Endothelial cell of umbilical vein (primary cell): Measurements from ENCODE around the gene TTC13. TPM values are rescaled to one million over a fixed set of nuclear protein-coding genes. Genes with fewer than 3 reads are reported as not detected.

Source experiments
- BruUV-seq: library from RNA; stranded (reverse); fragments of 400-500 nt; replicated peaks from 2 replicates; lab custom pipeline; 2021; lab: Mats Ljungman, UMichigan
- CTCF ChIA-PET: fragments of 300-600, 350-600 bp; sonication (Branson Sonifier 250); formaldehyde crosslinking; loops from one replicate; lab custom pipeline; 2021; ENCODE audit warnings: antibody characterized with exemption, inconsistent platforms; lab: Charles Lee
- POLR2A ChIA-PET: fragments of 300-600, 350-600 bp; sonication (Branson Sonifier 250); formaldehyde crosslinking; loops from one replicate; lab custom pipeline; 2021; ENCODE audit warnings: antibody characterized with exemption, inconsistent platforms; lab: Charles Lee
- DNase-seq: peaks from one replicate; pipeline ENCODE4 v3.0.0-alpha.2; 2011; ENCODE audit warnings: low read depth, low spot score
- FAIRE-seq: peaks from 2 replicates; lab custom pipeline; 2011; peaks lifted over from hg19 to GRCh38; lab: Jason Lieb, UNC
- H2AFZ ChIP-seq: 2 replicates; pipeline ENCODE4 v1.6.0; 2012; ENCODE audit warnings: low read depth, low read length, control low read depth, inconsistent platforms
- H3K27ac ChIP-seq: 2 replicates; pipeline ENCODE4 v1.5.1; 2011; ENCODE audit warnings: low read depth, mild to moderate bottlenecking, control low read depth, low read length, moderate library complexity; ENCODE audit not compliant: insufficient read depth
- H3K27me3 ChIP-seq, 2 experiments: 2 replicates each; pipeline versions ENCODE4 v1.6.0 to v1.6.1; 2011; ENCODE audit warnings: low read length in 2 of 2, mixed read lengths in 1 of 2; ENCODE audit not compliant: control insufficient read depth in 2 of 2, insufficient read depth in 2 of 2
- H3K36me3 ChIP-seq, 2 experiments: 2 replicates in 1 of 2; 3 replicates in 1 of 2; pipeline ENCODE4 v1.5.1; 2011; ENCODE audit warnings: low read length in 2 of 2, mild to moderate bottlenecking in 1 of 2, moderate library complexity in 1 of 2; ENCODE audit not compliant: control insufficient read depth in 2 of 2, insufficient read depth in 2 of 2; ENCODE audit errors: extremely low read depth in 1 of 2
- H3K4me1 ChIP-seq: 3 replicates; pipeline ENCODE4 v1.5.1; 2011; ENCODE audit warnings: mild to moderate bottlenecking, low read length; ENCODE audit not compliant: control insufficient read depth, insufficient read depth; ENCODE audit errors: extremely low read depth
- H3K4me2 ChIP-seq: 2 replicates; pipeline ENCODE4 v1.6.1; 2011; ENCODE audit warnings: low read length, control low read depth, mixed read lengths; ENCODE audit not compliant: insufficient read depth
- H3K4me3 ChIP-seq, 3 experiments: fragments of 200-600 bp in 1 of 3; sonication (generic), shearing (Covaris generic) in 1 of 3; replicated peaks in 1 of 3; 2 replicates each; pipeline ENCODE4 v1.5.1; 2011 to 2016; ENCODE audit warnings: control low read depth in 3 of 3, low read length in 3 of 3, mild to moderate bottlenecking in 2 of 3, inconsistent platforms in 1 of 3, low read depth in 1 of 3, moderate library complexity in 1 of 3; ENCODE audit not compliant: insufficient read depth in 1 of 3
- H3K79me2 ChIP-seq: 2 replicates; pipeline ENCODE4 v1.6.0; 2012; ENCODE audit warnings: low read length, inconsistent platforms; ENCODE audit not compliant: control insufficient read depth, insufficient read depth
- H3K9ac ChIP-seq: replicated peaks from 2 replicates; pipeline ENCODE3; 2011; ENCODE audit warnings: low read length, control low read depth; ENCODE audit not compliant: insufficient read depth; ENCODE audit errors: extremely low read depth
- H3K9me1 ChIP-seq: replicated peaks from 3 replicates; pipeline ENCODE4 v1.6.0; 2011; ENCODE audit warnings: mild to moderate bottlenecking, low read length; ENCODE audit not compliant: control insufficient read depth, insufficient read depth; ENCODE audit errors: extremely low read depth
- H3K9me3 ChIP-seq: replicated peaks from 2 replicates; pipeline ENCODE4 v1.5.1; 2012; ENCODE audit warnings: low read length, inconsistent platforms; ENCODE audit not compliant: control insufficient read depth, insufficient read depth
- H4K20me1 ChIP-seq: replicated peaks from 2 replicates; pipeline ENCODE3; 2011; ENCODE audit warnings: mild to moderate bottlenecking, low read length; ENCODE audit not compliant: control insufficient read depth, insufficient read depth; ENCODE audit errors: extremely low read depth
- FOS ChIP-seq: IDR thresholded peaks from 2 replicates; pipeline ENCODE4 v1.6.1; 2011; ENCODE audit warnings: mild to moderate bottlenecking, low read length, moderate library complexity, borderline replicate concordance; ENCODE audit not compliant: insufficient read depth
- GATA2 ChIP-seq: IDR thresholded peaks from 2 replicates; pipeline ENCODE4 v1.7.0; 2011; ENCODE audit warnings: low read depth, mild to moderate bottlenecking, moderate library complexity, mixed read lengths, low read length; ENCODE audit not compliant: insufficient read length, insufficient read depth
- JUN ChIP-seq: IDR thresholded peaks from 2 replicates; pipeline ENCODE4 v1.6.1; 2011; ENCODE audit warnings: borderline replicate concordance, low read depth; ENCODE audit not compliant: insufficient read length, insufficient read depth
- MYC ChIP-seq: IDR thresholded peaks from one replicate; pipeline ENCODE4 v1.6.1; 2011; ENCODE audit warnings: mild to moderate bottlenecking, low read depth, low read length
- POLR2A ChIP-seq: IDR thresholded peaks from 2 replicates; pipeline ENCODE4 v1.6.1; 2012; ENCODE audit warnings: low read depth, mild to moderate bottlenecking, control low read depth, low read length
- POLR2AphosphoS5 ChIP-seq: IDR thresholded peaks from 2 replicates; pipeline ENCODE4 v1.6.1; 2012; ENCODE audit warnings: low read depth, mild to moderate bottlenecking, control low read depth, low read length, moderate library complexity; ENCODE audit not compliant: insufficient read depth
- dilution Hi-C: fragments of 300-500 bp; cut with MboI; formaldehyde crosslinking; loops from one replicate; pipeline ENCODE4 v1.15.0; 2019; ENCODE audit warnings: low sequenced_read_pairs; ENCODE audit not compliant: extremely low pct_ligation_motif_present
- intact Hi-C: fragments of 100-400 bp; cut with micrococcal nuclease; formaldehyde crosslinking; loops from one replicate; pipeline ENCODE4 v1.10.0; 2022
- polyA plus RNA-seq, 4 experiments: library from polyadenylated mRNA; depleted of rRNA in 3 of 4; stranded (reverse) in 3 of 4; unstranded in 1 of 4; fragments of >200 nt; gene quantifications; 2 replicates each; pipeline versions ENCODE4 v1.2.1 to v1.2.3, GENCODE V29; 2011 to 2012; ENCODE audit warnings: missing spikeins in 1 of 4
- total RNA-seq: library from RNA; stranded (reverse); gene quantifications from 2 replicates; pipeline ENCODE4 v1.2.3, GENCODE V29; 2021
- TF ChIP-seq, protein P1 (sequence below), 2 donors: IDR thresholded peaks; 1 replicate in 1 of 2; 2 replicates in 1 of 2; pipeline ENCODE4 v1.5.1; 2011; ENCODE audit warnings: low read length in 2 of 2, mild to moderate bottlenecking in 2 of 2, moderate library complexity in 2 of 2, control low read depth in 1 of 2, inconsistent platforms in 1 of 2, low read depth in 1 of 2; ENCODE audit not compliant: insufficient read depth in 1 of 2; ENCODE audit errors: extremely low read depth in 1 of 2
- TF ChIP-seq, protein P2 (sequence below): IDR thresholded peaks from 2 replicates; pipeline ENCODE4 v1.6.1; 2011; ENCODE audit not compliant: insufficient read depth, insufficient read length

The TTC13 gene
- total and polyA plus RNA-seq, 2 donors (not counting 3 experiments of a cell fraction or from before 2014, with no cell fraction given): 8.8 to 23.9 TPM

- Histone ChIP-seq H4K20me1 (no peaks in the 10 kb centered on the region), H3K79me2 (no peaks in the 10 kb centered on the region), H3K27me3 (no peaks in the 10 kb centered on the region), H3K9ac (no peak overlapping the region), H3K27ac (no peak overlapping the region), H3K9me1 (no peaks in the 10 kb centered on the region), H3K4me1 (no peaks in the 10 kb centered on the region), H3K4me3 (no peak overlapping the region), H2AFZ (no peak overlapping the region), H3K36me3 (peaks cover 2 to 15% of the 10 kb centered on the region in 2 experiments), H3K9me3 (no peaks in the 10 kb centered on the region), H3K4me2 (no peak overlapping the region)
- intact Hi-C loops: no loop called here
- no peak for TF ChIP-seq POLR2AphosphoS5
- no peak for TF ChIP-seq POLR2A
- no peak for TF ChIP-seq GATA2
- TF ChIP-seq, protein P1, sequence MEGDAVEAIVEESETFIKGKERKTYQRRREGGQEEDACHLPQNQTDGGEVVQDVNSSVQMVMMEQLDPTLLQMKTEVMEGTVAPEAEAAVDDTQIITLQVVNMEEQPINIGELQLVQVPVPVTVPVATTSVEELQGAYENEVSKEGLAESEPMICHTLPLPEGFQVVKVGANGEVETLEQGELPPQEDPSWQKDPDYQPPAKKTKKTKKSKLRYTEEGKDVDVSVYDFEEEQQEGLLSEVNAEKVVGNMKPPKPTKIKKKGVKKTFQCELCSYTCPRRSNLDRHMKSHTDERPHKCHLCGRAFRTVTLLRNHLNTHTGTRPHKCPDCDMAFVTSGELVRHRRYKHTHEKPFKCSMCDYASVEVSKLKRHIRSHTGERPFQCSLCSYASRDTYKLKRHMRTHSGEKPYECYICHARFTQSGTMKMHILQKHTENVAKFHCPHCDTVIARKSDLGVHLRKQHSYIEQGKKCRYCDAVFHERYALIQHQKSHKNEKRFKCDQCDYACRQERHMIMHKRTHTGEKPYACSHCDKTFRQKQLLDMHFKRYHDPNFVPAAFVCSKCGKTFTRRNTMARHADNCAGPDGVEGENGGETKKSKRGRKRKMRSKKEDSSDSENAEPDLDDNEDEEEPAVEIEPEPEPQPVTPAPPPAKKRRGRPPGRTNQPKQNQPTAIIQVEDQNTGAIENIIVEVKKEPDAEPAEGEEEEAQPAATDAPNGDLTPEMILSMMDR (IDR thresholded peaks at IDR 0.05; ENCODE audit: extremely low read depth in 1 of 2, insufficient read depth in 1 of 2, low read depth in 1 of 2, low read length in 2 of 2): no peak
- no peak for TF ChIP-seq MYC
- TF ChIP-seq, protein P2, sequence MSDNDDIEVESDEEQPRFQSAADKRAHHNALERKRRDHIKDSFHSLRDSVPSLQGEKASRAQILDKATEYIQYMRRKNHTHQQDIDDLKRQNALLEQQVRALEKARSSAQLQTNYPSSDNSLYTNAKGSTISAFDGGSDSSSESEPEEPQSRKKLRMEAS: no peak
- TF ChIP-seq FOS: no peak
- TF ChIP-seq JUN: no peak
- DNase-seq (no peak), FAIRE-seq (no peak)
- CTCF ChIA-PET: interaction anchor here (1.3 kb wide), 1 partner anchor 179 kb away, joined by 8 read pairs; no protein-coding TSS in a partner anchor
- no TSS peak for BruUV-seq
- dilution Hi-C loops: no loop called here
- POLR2A ChIA-PET: no interaction called here
Measured at GRCh38 chr1:230913496-230913895, 65.2 kb downstream of the TTC13 start.
